ENCODE measurements around the gene OR2A2. TPM values are rescaled to one million over a fixed set of nuclear protein-coding genes. Genes with fewer than 3 reads are reported as not detected.

OR2A2 gene
- total RNA-seq, 1 donor from 2014 or later: not detected

GRCh38 chr7:144134116-144134515, 24.7 kb downstream of the OR2A2 start:
- DNase-seq (ENCODE audit: extremely low read depth, low read depth, low spot score): no peak

- no peak for DNase-seq (ENCODE audit: extremely low read depth, low read depth, low spot score)
Observed at GRCh38 chr7:144137501-144137900, 28.1 kb downstream of the OR2A2 start.

DNA sequence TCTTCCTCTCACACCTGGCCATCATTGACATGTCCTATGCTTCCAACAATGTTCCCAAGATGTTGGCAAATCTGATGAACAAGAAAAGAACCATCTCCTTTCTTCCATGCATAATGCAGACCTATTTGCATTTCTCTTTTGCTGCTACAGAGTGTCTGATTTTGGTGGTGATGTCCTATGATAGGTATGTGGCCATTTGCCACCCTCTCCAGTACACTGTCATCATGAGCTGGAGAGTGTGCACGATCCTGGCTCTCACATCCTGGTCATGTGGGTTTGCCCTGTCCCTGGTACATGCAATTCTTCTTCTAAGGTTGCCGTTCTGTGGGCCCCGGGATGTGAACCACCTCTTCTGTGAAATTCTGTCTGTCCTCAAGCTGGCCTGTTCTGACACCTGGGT, 32.8 kb downstream of the OR2A2 start:
- no peak for DNase-seq (ENCODE audit: extremely low read depth, low read depth, low spot score)

GRCh38 chr7:144144426-144144825, 35.0 kb downstream of the OR2A2 start:
- no peak for DNase-seq (ENCODE audit: extremely low read depth, low read depth, low spot score)

DNA sequence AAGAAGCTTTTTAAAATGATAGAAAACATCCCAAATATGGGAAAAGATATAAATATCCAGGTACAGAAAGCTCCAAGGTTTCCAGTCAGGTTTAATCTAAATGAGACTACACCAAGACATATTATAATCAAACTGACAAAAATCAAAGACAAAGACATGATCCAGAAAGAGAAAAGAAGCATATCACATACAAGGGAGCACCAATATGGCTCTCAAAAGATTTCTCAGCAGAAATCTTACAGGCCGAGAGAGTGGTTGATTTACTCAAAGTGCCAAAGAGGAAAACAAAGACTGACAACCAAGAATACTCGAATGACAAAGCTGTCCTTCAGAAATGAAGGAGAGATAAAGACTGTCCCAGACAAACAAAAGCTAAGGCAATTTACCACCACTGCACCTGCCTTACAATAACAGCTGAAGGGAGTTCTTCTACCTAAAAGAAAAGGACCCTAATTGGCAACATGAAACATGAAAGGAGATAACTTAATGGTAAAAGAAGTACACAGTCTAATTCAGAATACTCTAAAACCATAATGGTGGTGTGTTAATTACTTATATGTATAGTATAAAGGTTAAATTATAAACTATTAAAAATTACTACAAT, 38.9 kb downstream of the OR2A2 start:
- no peak for DNase-seq (ENCODE audit: extremely low read depth, low read depth, low spot score)

GRCh38 chr7:144158861-144159260, 49.5 kb downstream of the OR2A2 start:
- DNase-seq (ENCODE audit: extremely low read depth, low read depth, low spot score): no peak

Other genes starting within 250 kb of the OR2A2 start
- gene TCAF1, start 207.4 kb upstream of the OR2A2 start, total RNA-seq: 56.3 and 63.1 TPM in 2 replicates
- 0.23 TPM in 1 of 2 replicates, not detected in the other for gene OR2F2, start 174.3 kb upstream of the OR2A2 start, total RNA-seq
- gene OR2F1, start 154.7 kb upstream of the OR2A2 start, total RNA-seq: not detected in 2 replicates
- gene OR6B1, start 109.3 kb upstream of the OR2A2 start, total RNA-seq: not detected in 2 replicates
- gene OR2A5, start 60.6 kb upstream of the OR2A2 start, total RNA-seq: not detected in 2 replicates
- gene OR2A25, start 39.8 kb upstream of the OR2A2 start, total RNA-seq: not detected in 2 replicates
- gene OR2A12, start 23.3 kb upstream of the OR2A2 start, total RNA-seq: not detected in 2 replicates
- not detected in 2 replicates for gene OR2A14, start 13.6 kb downstream of the OR2A2 start, total RNA-seq
- gene CTAGE4, start 73.9 kb downstream of the OR2A2 start, total RNA-seq: 0.19 TPM in 1 of 2 replicates, not detected in the other
- gene ARHGEF35, start 86.2 kb downstream of the OR2A2 start, total RNA-seq: 0.73 TPM in 1 of 2 replicates, not detected in the other
- gene OR2A42, start 130.0 kb downstream of the OR2A2 start, total RNA-seq: not detected in 2 replicates
- 1.5 TPM in 1 of 2 replicates, not detected in the other for gene OR2A7, start 155.2 kb downstream of the OR2A2 start, total RNA-seq
- gene CTAGE8, start 159.7 kb downstream of the OR2A2 start, total RNA-seq: not detected in 2 replicates
- not detected in 2 replicates for gene OR2A1, start 202.8 kb downstream of the OR2A2 start, total RNA-seq
- 1.6 and 2.9 TPM in 2 replicates for gene ARHGEF5, start 245.8 kb downstream of the OR2A2 start, total RNA-seq

Data from glomerular endothelial cell (primary cell).